ENCODE results near the gene C1orf53.

- no peak for TF ChIP-seq CTCF (conservative IDR thresholded peaks at IDR 0.05)
- no peak for TF ChIP-seq EZH2 (IDR thresholded peaks at IDR 0.05; ENCODE audit: low read depth)
Observed at GRCh38 chr1:197896301-197896700, 6.1 kb upstream of the C1orf53 start.
